ENCODE results near the gene SSTR4. TPM values are rescaled to one million over a fixed set of nuclear protein-coding genes. Genes with fewer than 3 reads are reported as not detected.

Gene SSTR4
- total and polyA plus RNA-seq, 9 of the 15 experiments (the other 6 are each of a cell fraction or from before 2014, with no cell fraction given): not detected

GRCh38 chr20:23005776-23006175 is 29.3 kb upstream of the SSTR4 start:
- POLR2A ChIA-PET: no interaction called here
- TF ChIP-seq CCNT2 (IDR thresholded peaks at IDR 0.05; ENCODE audit: borderline replicate concordance, extremely low read depth, insufficient read length, low read depth, low read length) (no peak), RERE (CRISPR knock-in tag; IDR thresholded peaks at IDR 0.05; ENCODE audit: borderline replicate concordance) (no peak), EP300 (IDR thresholded peaks at IDR 0.05; ENCODE audit: low read length) (no peak), SNRNP70 (optimal IDR thresholded peaks at IDR 0.05; ENCODE audit: low read depth, low read length) (no peak), ZNF280A (IDR thresholded peaks at IDR 0.05; ENCODE audit: low read depth, partially characterized antibody) (no peak), OTX1 (CRISPR knock-in tag; IDR thresholded peaks at IDR 0.05) (no peak), ID3 (CRISPR knock-in tag; IDR thresholded peaks at IDR 0.05) (no peak), ID3 (tag; IDR thresholded peaks at IDR 0.05) (no peak), PHF20 (IDR thresholded peaks at IDR 0.05; ENCODE audit: partially characterized antibody) (no peak), ZNF77 (CRISPR knock-in tag; IDR thresholded peaks at IDR 0.05) (no peak), HDGF (IDR thresholded peaks at IDR 0.05) (no peak), SMAD4 (CRISPR knock-in tag; conservative IDR thresholded peaks at IDR 0.05) (no peak), TAF15 (IDR thresholded peaks at IDR 0.05; ENCODE audit: low read depth, low read length) (no peak), SAFB (IDR thresholded peaks at IDR 0.05; ENCODE audit: borderline replicate concordance, low read depth, low read length) (no peak)
- TF ChIP-seq, protein P1, sequence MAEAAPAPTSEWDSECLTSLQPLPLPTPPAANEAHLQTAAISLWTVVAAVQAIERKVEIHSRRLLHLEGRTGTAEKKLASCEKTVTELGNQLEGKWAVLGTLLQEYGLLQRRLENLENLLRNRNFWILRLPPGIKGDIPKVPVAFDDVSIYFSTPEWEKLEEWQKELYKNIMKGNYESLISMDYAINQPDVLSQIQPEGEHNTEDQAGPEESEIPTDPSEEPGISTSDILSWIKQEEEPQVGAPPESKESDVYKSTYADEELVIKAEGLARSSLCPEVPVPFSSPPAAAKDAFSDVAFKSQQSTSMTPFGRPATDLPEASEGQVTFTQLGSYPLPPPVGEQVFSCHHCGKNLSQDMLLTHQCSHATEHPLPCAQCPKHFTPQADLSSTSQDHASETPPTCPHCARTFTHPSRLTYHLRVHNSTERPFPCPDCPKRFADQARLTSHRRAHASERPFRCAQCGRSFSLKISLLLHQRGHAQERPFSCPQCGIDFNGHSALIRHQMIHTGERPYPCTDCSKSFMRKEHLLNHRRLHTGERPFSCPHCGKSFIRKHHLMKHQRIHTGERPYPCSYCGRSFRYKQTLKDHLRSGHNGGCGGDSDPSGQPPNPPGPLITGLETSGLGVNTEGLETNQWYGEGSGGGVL (CRISPR knock-in tag; IDR thresholded peaks at IDR 0.05): no peak

More at GRCh38 chr20:23005776-23006175, 29.3 kb upstream of the SSTR4 start:
- no TSS peak for BruUV-seq (replicated peaks)
- Histone ChIP-seq H3K4me2 (ENCODE audit: insufficient read depth, low read length) (no peak overlapping the region), H3K9me3 (replicated peaks; ENCODE audit: control insufficient read depth, insufficient read depth, low read depth, low read length) (no peaks in the 10 kb centered on the region), H3K4me3 (no peak overlapping the region), H3K4me1 (replicated peaks in 1 of 2; ENCODE audit: control insufficient read depth in 2 of 2, insufficient read depth in 2 of 2, low read length in 2 of 2) (no peaks in the 10 kb centered on the region), H3K36me3 (ENCODE audit: control insufficient read depth, insufficient read depth, low read length) (no peaks in the 10 kb centered on the region), H3K79me2 (ENCODE audit: control insufficient read depth, insufficient read depth, low read length) (no peaks in the 10 kb centered on the region), H4K20me1 (replicated peaks; ENCODE audit: control insufficient read depth, insufficient read depth, low read length) (no peaks in the 10 kb centered on the region), H3K27ac (ENCODE audit: extremely low read depth, low read depth, low read length) (no peak overlapping the region), H3K27me3 (ENCODE audit: control insufficient read depth in 2 of 2, insufficient read depth in 2 of 2, low read length in 2 of 2) (peaks cover 0 to 15% of the 10 kb centered on the region in 2 experiments; a peak in 2 of 5 replicates), H3K9ac (ENCODE audit: insufficient read depth in 1 of 2, low read depth in 2 of 2, low read length in 2 of 2) (no peak overlapping the region), H3K9me1 (ENCODE audit: control insufficient read depth, insufficient read depth, low read length) (no peaks in the 10 kb centered on the region), H2AFZ (ENCODE audit: low read depth, low read length) (no peak overlapping the region)
- ATAC-seq (no peak), DNase-seq (ENCODE audit: extremely low read depth in 1 of 4, low spot score in 3 of 4) (no peak), FAIRE-seq (no peak)
- intact Hi-C loops (cut with micrococcal nuclease) (no loop called here), in situ Hi-C loops (cut with MboI) (no loop called here)
- CTCF ChIA-PET (ENCODE audit: low intra/inter-chr PET ratio): interaction anchor here (0.6 kb wide), 1 partner anchor 315 kb away, joined by 3 read pairs; no protein-coding TSS in a partner anchor
